H9 (cell line): ENCODE measurements around the gene PTPRN2. TPM values are rescaled to one million over a fixed set of nuclear protein-coding genes. Genes with fewer than 3 reads are reported as not detected.

Source experiments
- DNase-seq: peaks from one replicate; pipeline ENCODE4 v3.0.0-alpha.2; 2017
- H2AFZ ChIP-seq: one replicate; pipeline ENCODE4 v1.6.1; 2013; ENCODE audit warnings: mild to moderate bottlenecking, low read length, control low read depth, moderate library complexity
- H2AK5ac ChIP-seq: 2 replicates; pipeline ENCODE4 v1.6.1; 2013; ENCODE audit warnings: low read length, control low read depth, mixed read lengths; ENCODE audit not compliant: insufficient read length
- H2BK120ac ChIP-seq: one replicate; pipeline ENCODE4 v1.6.1; 2013; ENCODE audit warnings: low read depth, mild to moderate bottlenecking, low read length, control low read depth, inconsistent platforms; ENCODE audit not compliant: poor library complexity, severe bottlenecking
- H2BK12ac ChIP-seq: 2 replicates; pipeline ENCODE4 v1.6.1; 2013; ENCODE audit warnings: low read length, control low read depth, mixed read lengths, low read depth; ENCODE audit not compliant: insufficient read length
- H2BK15ac ChIP-seq: 2 replicates; pipeline ENCODE4 v1.6.1; 2013; ENCODE audit warnings: low read depth, low read length, control low read depth
- H2BK20ac ChIP-seq: one replicate; pipeline ENCODE4 v1.6.1; 2013; ENCODE audit warnings: low read depth, mild to moderate bottlenecking, low read length, control low read depth, inconsistent platforms; ENCODE audit not compliant: poor library complexity, severe bottlenecking
- H2BK5ac ChIP-seq: 2 replicates; pipeline ENCODE4 v1.6.1; 2013; ENCODE audit warnings: low read length, control low read depth, mixed read lengths; ENCODE audit not compliant: insufficient read length
- H3K14ac ChIP-seq: 2 replicates; pipeline ENCODE4 v1.6.1; 2013; ENCODE audit warnings: low read length, control low read depth; ENCODE audit not compliant: insufficient read depth
- H3K18ac ChIP-seq: 2 replicates; pipeline ENCODE4 v1.6.1; 2013; ENCODE audit warnings: low read depth, mild to moderate bottlenecking, mixed read lengths, low read length, control low read depth; ENCODE audit not compliant: insufficient read length
- H3K23ac ChIP-seq: 2 replicates; pipeline ENCODE4 v1.6.1; 2013; ENCODE audit warnings: low read length, control low read depth, mixed read lengths, low read depth; ENCODE audit not compliant: insufficient read length
- H3K23me2 ChIP-seq: 2 replicates; pipeline ENCODE4 v1.6.1; 2013; ENCODE audit warnings: low read depth, mild to moderate bottlenecking, mixed read lengths, low read length, control low read depth; ENCODE audit not compliant: insufficient read length, poor library complexity, severe bottlenecking
- H3K27ac ChIP-seq: 2 replicates; pipeline ENCODE4 v1.5.1; 2013; ENCODE audit warnings: low read length, control low read depth, mixed read lengths, low read depth; ENCODE audit not compliant: insufficient read length
- H3K27me3 ChIP-seq: 2 replicates; pipeline ENCODE4 v1.6.1; 2013; ENCODE audit warnings: low read length, control low read depth, inconsistent platforms; ENCODE audit not compliant: insufficient read depth
- H3K4ac ChIP-seq: 2 replicates; pipeline ENCODE4 v1.6.1; 2013; ENCODE audit warnings: low read depth, mild to moderate bottlenecking, control low read depth, inconsistent platforms, low read length, moderate library complexity
- H3K4me1 ChIP-seq: 2 replicates; pipeline ENCODE4 v1.6.1; 2013; ENCODE audit warnings: low read length, control low read depth, inconsistent platforms; ENCODE audit not compliant: insufficient read depth
- H3K4me2 ChIP-seq: 2 replicates; pipeline ENCODE4 v1.6.1; 2013; ENCODE audit warnings: low read length, control low read depth, mixed read lengths; ENCODE audit not compliant: insufficient read length, insufficient read depth
- H3K56ac ChIP-seq: 2 replicates; pipeline ENCODE4 v1.6.1; 2013; ENCODE audit warnings: low read depth, mild to moderate bottlenecking, mixed read lengths, low read length, control low read depth; ENCODE audit not compliant: insufficient read length
- H3K79me1 ChIP-seq: 2 replicates; pipeline ENCODE4 v1.6.1; 2013; ENCODE audit warnings: low read depth, mild to moderate bottlenecking, moderate library complexity, low read length, control low read depth, inconsistent platforms; ENCODE audit not compliant: insufficient read depth, poor library complexity, severe bottlenecking
- H3K79me2 ChIP-seq: 2 replicates; pipeline ENCODE4 v1.6.1; 2013; ENCODE audit warnings: low read length, control low read depth, inconsistent platforms; ENCODE audit not compliant: insufficient read depth
- H3K9ac ChIP-seq: 2 replicates; pipeline ENCODE4 v1.6.1; 2013; ENCODE audit warnings: low read length, control low read depth, mixed read lengths; ENCODE audit not compliant: insufficient read length; ENCODE audit errors: extremely low read depth
- H3K9me3 ChIP-seq: one replicate; pipeline ENCODE4 v1.6.1; 2013; ENCODE audit warnings: low read depth, low read length, inconsistent platforms; ENCODE audit not compliant: control insufficient read depth
- H3T11ph ChIP-seq: one replicate; pipeline ENCODE4 v1.6.1; 2013; ENCODE audit warnings: mild to moderate bottlenecking, low read length, control low read depth, inconsistent platforms
- H4K20me1 ChIP-seq: one replicate; pipeline ENCODE4 v1.6.1; 2013; ENCODE audit not compliant: control insufficient read depth, insufficient read length, insufficient read depth
- H4K5ac ChIP-seq: 2 replicates; pipeline ENCODE4 v1.6.1; 2013; ENCODE audit warnings: low read depth, mild to moderate bottlenecking, mixed read lengths, low read length, control low read depth; ENCODE audit not compliant: insufficient read length
- H4K8ac ChIP-seq: replicated peaks from 2 replicates; pipeline ENCODE4 v1.6.1; 2013; ENCODE audit warnings: low read length, control low read depth, mixed read lengths, low read depth; ENCODE audit not compliant: insufficient read length
- H4K91ac ChIP-seq: 2 replicates; pipeline ENCODE4 v1.6.1; 2013; ENCODE audit warnings: low read depth, mild to moderate bottlenecking, moderate library complexity, mixed read lengths, low read length, control low read depth; ENCODE audit not compliant: insufficient read length
- H3K27ac Mint-ChIP-seq, 3 experiments: 2 replicates in 2 of 3; 3 replicates in 1 of 3; pipeline ENCODE4 v1.8.0; 2020 to 2021; ENCODE audit warnings: mixed read lengths in 3 of 3, mild to moderate bottlenecking in 1 of 3, moderate library complexity in 1 of 3
- H3K27me3 Mint-ChIP-seq: 2 replicates; pipeline ENCODE4 v1.8.0; 2021; ENCODE audit warnings: low read depth, mild to moderate bottlenecking, moderate library complexity, mixed read lengths
- H3K36me3 Mint-ChIP-seq, 3 experiments: 2 replicates in 2 of 3; 3 replicates in 1 of 3; pipeline ENCODE4 v1.8.0; 2020 to 2021; ENCODE audit warnings: low read depth in 3 of 3, mixed read lengths in 3 of 3; ENCODE audit not compliant: insufficient read depth in 1 of 3
- H3K4me1 Mint-ChIP-seq, 2 experiments: 2 replicates each; pipeline ENCODE4 v1.8.0; 2020; ENCODE audit warnings: mixed read lengths in 2 of 2
- H3K4me3 Mint-ChIP-seq, 2 experiments: 2 replicates in 1 of 2; 3 replicates in 1 of 2; pipeline ENCODE4 v1.8.0; 2020 to 2021; ENCODE audit warnings: mild to moderate bottlenecking in 2 of 2, mixed read lengths in 2 of 2, moderate library complexity in 1 of 2
- H3K9me3 Mint-ChIP-seq, 2 experiments: 2 replicates in 1 of 2; 3 replicates in 1 of 2; pipeline ENCODE4 v1.8.0; 2020; ENCODE audit warnings: mild to moderate bottlenecking in 2 of 2, mixed read lengths in 2 of 2, moderate library complexity in 1 of 2
- CTCF ChIP-seq: fragments of 200-600 bp; sonication (generic); conservative IDR thresholded peaks from 3 replicates; pipeline ENCODE4 v1.8.0; 2021; ENCODE audit warnings: antibody characterized with exemption, mild to moderate bottlenecking
- WGBS: extraction: QIAGEN DNeasy Blood & Tissue Kit; methylation state at CpG from one replicate; pipeline ENCODE4 v1.1.7; 2013; ENCODE audit warnings: missing lambda C conversion rate, low lambda C conversion rate, mixed read lengths; ENCODE audit not compliant: insufficient read length; ENCODE audit errors: extremely low coverage; 5-methylcytosine and 5-hydroxymethylcytosine counted together
- total RNA-seq: library from RNA; stranded (reverse); gene quantifications from 2 replicates; pipeline ENCODE4 v1.2.1, GENCODE V29; 2021

PTPRN2 gene
- total RNA-seq, 1 experiment from 2014 or later = 5.2 TPM

GRCh38 chr7:158252081-158252836 lies 335.4 kb downstream of the PTPRN2 start:
- H3K27ac Mint-ChIP-seq = no peak overlapping the region; a peak in 1 of 7 replicates
- no peaks in the 10 kb centered on the region for H3K23me2 ChIP-seq
- no peaks in the 10 kb centered on the region; a peak in 1 of 7 replicates for H3K36me3 Mint-ChIP-seq

More at GRCh38 chr7:158252081-158252836, 335.4 kb downstream of the PTPRN2 start:
- Mint-ChIP-seq H3K4me1 (peaks cover 3 to 11% of the 10 kb centered on the region in 2 experiments; a peak in 2 of 4 replicates), H3K27me3 (no peaks in the 10 kb centered on the region; the same call in 1 of the 2 replicates), H3K9me3 (no peaks in the 10 kb centered on the region), H3K4me3 (no peak overlapping the region)
- no peaks in the 10 kb centered on the region for H4K20me1 ChIP-seq
- H2BK20ac ChIP-seq = no peak overlapping the region
- H3K79me1 ChIP-seq = no peaks in the 10 kb centered on the region
- H3K4ac ChIP-seq = no peak overlapping the region
- no peak overlapping the region for H2BK120ac ChIP-seq
- H3K9ac ChIP-seq = no peak overlapping the region
- no peaks in the 10 kb centered on the region for H3K4me1 ChIP-seq
- H4K91ac ChIP-seq = no peak overlapping the region
- no peaks in the 10 kb centered on the region for H3K79me2 ChIP-seq
- no peak overlapping the region for H3K27ac ChIP-seq
- no peak overlapping the region for H4K8ac ChIP-seq
- H3T11ph ChIP-seq = no peak overlapping the region
- H2AK5ac ChIP-seq = no peak overlapping the region
- H4K5ac ChIP-seq = no peak overlapping the region
- no peaks in the 10 kb centered on the region for H3K9me3 ChIP-seq
- no peak overlapping the region for H2BK12ac ChIP-seq
- no peak overlapping the region for H3K18ac ChIP-seq
- no CpG with 5 or more reads among the region's 23 CpGs for WGBS
- peak; percentile 23 for DNase-seq
- TF ChIP-seq CTCF = no peak
- H3K56ac ChIP-seq = no peak overlapping the region
- no peaks in the 10 kb centered on the region for H3K27me3 ChIP-seq
- H3K14ac ChIP-seq = no peak overlapping the region
- H2AFZ ChIP-seq = no peak overlapping the region
- no peak overlapping the region for H3K4me2 ChIP-seq
- H3K23ac ChIP-seq = no peak overlapping the region
- H2BK5ac ChIP-seq = no peak overlapping the region
- no peak overlapping the region for H2BK15ac ChIP-seq
